PC-3 (cell line): ENCODE measurements around the gene GCM1.

Source experiments
- CTCF ChIP-seq: fragments of 300-600 bp; sonication (generic); conservative IDR thresholded peaks from 2 replicates; pipeline ENCODE4 v1.5.1; 2017; ENCODE audit warnings: antibody characterized with exemption, low read depth, mild to moderate bottlenecking, low read length
- EZH2 ChIP-seq: fragments of 300-600 bp; sonication (generic); IDR thresholded peaks from one replicate; pipeline ENCODE4 v1.6.1; 2017; ENCODE audit warnings: antibody characterized with exemption, mild to moderate bottlenecking, low read length; ENCODE audit not compliant: unreplicated experiment

GRCh38 chr6:53168516-53169267 lies 20.1 kb upstream of the GCM1 start:
- TF ChIP-seq CTCF, result no peak
- no peak for TF ChIP-seq EZH2
